HepG2 (cell line): Measurements from ENCODE around the gene SOST. TPM values are rescaled to one million over a fixed set of nuclear protein-coding genes. Genes with fewer than 3 reads are reported as not detected.
A peak's percentile ranks its signal among the peaks of the same experiment; 100 is the strongest.

ENCODE experiments used
- ARNT ChIP-seq: fragments of 450-650 bp; IDR thresholded peaks from 2 replicates; pipeline ENCODE4 v1.6.1; 2017
- BHLHE40 ChIP-seq: IDR thresholded peaks from 2 replicates; pipeline ENCODE4 v1.6.1; 2011; ENCODE audit warnings: low read length, improper control_type of control experiment
- EZH2 ChIP-seq: conservative IDR thresholded peaks from 2 replicates; pipeline ENCODE4 v1.6.1; 2012; ENCODE audit warnings: mild to moderate bottlenecking, low read depth, low read length, moderate library complexity
- FOXA1 ChIP-seq, 2 experiments: fragments of 450-650 bp in 1 of 2; sonication (generic) in 1 of 2; formaldehyde crosslinking in 1 of 2; IDR thresholded peaks; 2 replicates each; pipeline versions ENCODE4 v1.4.0 to v1.6.1; 2016 to 2020; ENCODE audit warnings: missing genetic modification reagents in 1 of 2
- FOXP1 ChIP-seq, 2 experiments: fragments of 450-650 bp in 1 of 2; IDR thresholded peaks; 2 replicates each; pipeline ENCODE4 v1.6.1; 2017 to 2018; ENCODE audit warnings: antibody characterized with exemption in 1 of 2
- GABPB1 ChIP-seq: IDR thresholded peaks from 2 replicates; pipeline ENCODE4 v1.6.1; 2016; ENCODE audit warnings: mild to moderate bottlenecking, missing genetic modification reagents, moderate library complexity, missing compliant biosample characterization
- HDAC1 ChIP-seq: sonication (generic); formaldehyde crosslinking; IDR thresholded peaks from 2 replicates; pipeline ENCODE4 v1.5.1; 2020; ENCODE audit warnings: mild to moderate bottlenecking, missing genetic modification reagents
- HMG20B ChIP-seq: conservative IDR thresholded peaks from 2 replicates; pipeline ENCODE4 v1.6.1; 2016; ENCODE audit warnings: missing genetic modification reagents, missing compliant biosample characterization
- HOXA9 ChIP-seq: sonication (generic); formaldehyde crosslinking; IDR thresholded peaks from 2 replicates; pipeline ENCODE4 v1.8.1; 2022; ENCODE audit warnings: missing genetic modification reagents, mild to moderate bottlenecking, moderate library complexity, borderline replicate concordance
- KDM5B ChIP-seq: sonication (generic); formaldehyde crosslinking; IDR thresholded peaks from 2 replicates; pipeline ENCODE4 v1.4.0; 2020; ENCODE audit warnings: missing genetic modification reagents, mild to moderate bottlenecking, borderline replicate concordance
- KLF6 ChIP-seq: IDR thresholded peaks from 2 replicates; pipeline ENCODE4 v1.8.0; 2016; ENCODE audit warnings: missing biosample characterization, missing genetic modification reagents
- NAIF1 ChIP-seq: sonication (generic); formaldehyde crosslinking; IDR thresholded peaks from 2 replicates; pipeline ENCODE4 v1.5.0; 2020; ENCODE audit warnings: mild to moderate bottlenecking, missing genetic modification reagents, borderline replicate concordance
- NR2F2 ChIP-seq: IDR thresholded peaks from 2 replicates; pipeline ENCODE4 v1.6.1; 2012; ENCODE audit warnings: low read depth, inconsistent platforms, borderline replicate concordance
- PAWR ChIP-seq: sonication (generic); formaldehyde crosslinking; IDR thresholded peaks from 2 replicates; pipeline ENCODE4 v1.4.0; 2020; ENCODE audit warnings: missing genetic modification reagents, mild to moderate bottlenecking, borderline replicate concordance
- SMYD3 ChIP-seq: sonication (generic); formaldehyde crosslinking; IDR thresholded peaks from 2 replicates; pipeline ENCODE4 v1.8.1; 2023; ENCODE audit warnings: mild to moderate bottlenecking, missing genetic modification reagents
- THYN1 ChIP-seq: sonication (generic); formaldehyde crosslinking; IDR thresholded peaks from 2 replicates; pipeline ENCODE4 v1.8.1; 2023; ENCODE audit warnings: low read depth, mild to moderate bottlenecking, moderate library complexity, missing genetic modification reagents, borderline replicate concordance
- ZNF343 ChIP-seq: sonication (generic); formaldehyde crosslinking; IDR thresholded peaks from 2 replicates; pipeline ENCODE4 v1.4.0; 2020; ENCODE audit warnings: mild to moderate bottlenecking, missing genetic modification reagents
- ZNF350 ChIP-seq: sonication (generic); formaldehyde crosslinking; IDR thresholded peaks from 2 replicates; pipeline ENCODE4 v1.4.0; 2020; ENCODE audit warnings: mild to moderate bottlenecking, low read depth, missing genetic modification reagents, borderline replicate concordance
- ZNF563 ChIP-seq: sonication (generic); formaldehyde crosslinking; IDR thresholded peaks from 2 replicates; pipeline ENCODE4 v1.8.0; 2022; ENCODE audit warnings: mild to moderate bottlenecking, moderate library complexity, missing genetic modification reagents
- ZNF709 ChIP-seq: sonication (generic); formaldehyde crosslinking; IDR thresholded peaks from 2 replicates; pipeline ENCODE4 v1.5.0; 2020; ENCODE audit warnings: mild to moderate bottlenecking, missing genetic modification reagents
- polyA plus RNA-seq, 8 experiments: library from polyadenylated mRNA; depleted of rRNA in 3 of 8; stranded (reverse) in 7 of 8; unstranded in 1 of 8; fragments of >200 nt; fragmentation: Illumina TruSeq in 4 of 8; extraction: Trizol in 4 of 8; gene quantifications; 2 replicates each; pipeline versions ENCODE4 v1.2.1 to v1.2.3, GENCODE V29; 2011 to 2016; ENCODE audit warnings: low read depth in 4 of 8, missing spikeins in 1 of 8, mixed read lengths in 1 of 8; ENCODE audit not compliant: insufficient read depth in 1 of 8
- total RNA-seq, 5 experiments: library from RNA; depleted of rRNA; stranded (reverse); fragments of >200 nt; fragmentation: Illumina TruSeq; extraction: Trizol; gene quantifications; 2 replicates each; pipeline ENCODE4 v1.2.3, GENCODE V29; 2016; ENCODE audit warnings: low read depth in 1 of 5
- TF ChIP-seq, protein P1 (sequence below): sonication (generic); formaldehyde crosslinking; IDR thresholded peaks from 2 replicates; pipeline ENCODE4 v1.5.0; 2020; ENCODE audit warnings: missing genetic modification reagents, mild to moderate bottlenecking, borderline replicate concordance
- TF ChIP-seq, protein P2 (sequence below): sonication (generic); formaldehyde crosslinking; IDR thresholded peaks from 2 replicates; pipeline ENCODE4 v1.5.0; 2020; ENCODE audit warnings: missing genetic modification reagents
- TF ChIP-seq, protein P3 (sequence below): sonication (generic); formaldehyde crosslinking; IDR thresholded peaks from 2 replicates; pipeline ENCODE4 v1.4.0; 2020; ENCODE audit warnings: missing genetic modification reagents, borderline replicate concordance

The SOST gene
- total and polyA plus RNA-seq, 2 of the 13 experiments (the other 11 are each of a cell fraction or from before 2014, with no cell fraction given): not detected

DNA sequence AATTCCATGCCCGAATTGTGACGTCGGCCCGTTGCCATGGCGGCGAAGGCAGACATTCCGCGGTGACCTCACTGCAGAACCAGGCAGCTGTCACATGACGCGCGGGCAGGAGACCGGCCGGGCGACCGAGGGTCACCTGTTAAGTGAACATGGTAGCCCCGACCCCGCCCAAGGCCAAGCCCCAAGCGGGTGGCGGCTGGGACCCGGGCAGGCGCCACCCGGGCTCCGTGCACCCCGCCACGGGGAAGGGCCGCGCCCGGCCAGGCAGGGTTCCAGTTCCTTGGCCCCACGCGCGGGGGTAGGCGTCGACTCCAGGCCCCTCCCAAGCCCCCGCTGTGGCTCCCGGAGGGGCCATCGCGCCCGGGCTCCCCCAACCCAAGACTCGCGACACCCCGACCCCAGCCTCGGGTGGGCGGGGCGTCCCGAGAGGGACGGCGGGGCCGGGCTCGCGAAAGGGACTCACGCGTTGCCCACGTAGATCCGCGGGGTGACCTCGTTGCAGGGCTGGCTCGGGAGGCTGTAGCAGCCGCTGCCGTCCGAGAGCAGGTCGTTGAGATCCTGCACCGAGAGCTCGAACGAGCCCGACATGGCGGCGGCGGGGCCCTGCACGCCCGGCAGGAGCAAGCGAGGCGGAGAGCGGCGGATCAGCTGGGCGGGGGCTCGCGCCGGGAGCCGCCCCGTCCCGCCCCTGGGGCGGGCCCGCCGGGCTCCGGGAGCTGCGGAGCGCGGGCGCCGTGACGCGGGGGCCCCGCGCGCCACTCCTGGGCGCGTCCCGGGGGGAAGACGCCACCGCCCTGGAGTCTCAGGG, 19.9 kb upstream of the SOST start, which contains the start of gene DUSP3 (continued):
- TF ChIP-seq ARNT (no peak), ZNF343 (CRISPR knock-in tag) (peak; percentile 87; the same call in 1 of the 2 replicates), HOXA9 (no peak), ZNF350 (CRISPR knock-in tag) (peak; percentile 88; the same call in 1 of the 2 replicates), GABPB1 (CRISPR knock-in tag) (peak; percentile 68), KLF6 (CRISPR knock-in tag) (peak; percentile 85), BHLHE40 (peak; percentile 68), THYN1 (CRISPR knock-in tag) (no peak), PAWR (CRISPR knock-in tag) (0 out of 2 replicates have a peak, but pooled peaks have one; percentile 52), FOXP1 (IDR thresholded peaks at IDR 0.05) (no peak), FOXP1 (CRISPR knock-in tag; IDR thresholded peaks at IDR 0.05) (no peak), NAIF1 (no peak; the same call in 1 of the 2 replicates), HMG20B (CRISPR knock-in tag) (peak; percentile 20; the same call in 1 of the 2 replicates), FOXA1 (IDR thresholded peaks at IDR 0.05) (no peak), FOXA1 (CRISPR knock-in tag; IDR thresholded peaks at IDR 0.05) (0 out of 2 replicates have a peak, but pooled peaks have one; percentile 7), HDAC1 (CRISPR knock-in tag) (peak; percentile 76), ZNF709 (peak; percentile 91), NR2F2 (no peak), ZNF563 (CRISPR knock-in tag) (peak; percentile 97), SMYD3 (CRISPR knock-in tag) (no peak), EZH2 (no peak), KDM5B (CRISPR knock-in tag) (peak; percentile 79)
- TF ChIP-seq, protein P1, sequence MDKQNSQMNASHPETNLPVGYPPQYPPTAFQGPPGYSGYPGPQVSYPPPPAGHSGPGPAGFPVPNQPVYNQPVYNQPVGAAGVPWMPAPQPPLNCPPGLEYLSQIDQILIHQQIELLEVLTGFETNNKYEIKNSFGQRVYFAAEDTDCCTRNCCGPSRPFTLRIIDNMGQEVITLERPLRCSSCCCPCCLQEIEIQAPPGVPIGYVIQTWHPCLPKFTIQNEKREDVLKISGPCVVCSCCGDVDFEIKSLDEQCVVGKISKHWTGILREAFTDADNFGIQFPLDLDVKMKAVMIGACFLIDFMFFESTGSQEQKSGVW (CRISPR knock-in tag): no peak
- TF ChIP-seq, protein P2, sequence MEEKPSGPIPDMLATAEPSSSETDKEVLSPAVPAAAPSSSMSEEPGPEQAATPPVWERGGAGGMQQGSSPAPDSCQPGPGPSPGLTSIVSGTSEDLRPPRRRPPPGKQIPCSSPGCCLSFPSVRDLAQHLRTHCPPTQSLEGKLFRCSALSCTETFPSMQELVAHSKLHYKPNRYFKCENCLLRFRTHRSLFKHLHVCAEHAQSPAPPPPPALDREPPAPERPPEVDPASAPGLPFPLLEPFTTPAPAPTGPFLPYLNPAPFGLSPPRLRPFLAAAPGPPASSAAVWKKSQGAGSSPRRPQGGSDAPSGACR (CRISPR knock-in tag): peak; percentile 90
- TF ChIP-seq, protein P3, sequence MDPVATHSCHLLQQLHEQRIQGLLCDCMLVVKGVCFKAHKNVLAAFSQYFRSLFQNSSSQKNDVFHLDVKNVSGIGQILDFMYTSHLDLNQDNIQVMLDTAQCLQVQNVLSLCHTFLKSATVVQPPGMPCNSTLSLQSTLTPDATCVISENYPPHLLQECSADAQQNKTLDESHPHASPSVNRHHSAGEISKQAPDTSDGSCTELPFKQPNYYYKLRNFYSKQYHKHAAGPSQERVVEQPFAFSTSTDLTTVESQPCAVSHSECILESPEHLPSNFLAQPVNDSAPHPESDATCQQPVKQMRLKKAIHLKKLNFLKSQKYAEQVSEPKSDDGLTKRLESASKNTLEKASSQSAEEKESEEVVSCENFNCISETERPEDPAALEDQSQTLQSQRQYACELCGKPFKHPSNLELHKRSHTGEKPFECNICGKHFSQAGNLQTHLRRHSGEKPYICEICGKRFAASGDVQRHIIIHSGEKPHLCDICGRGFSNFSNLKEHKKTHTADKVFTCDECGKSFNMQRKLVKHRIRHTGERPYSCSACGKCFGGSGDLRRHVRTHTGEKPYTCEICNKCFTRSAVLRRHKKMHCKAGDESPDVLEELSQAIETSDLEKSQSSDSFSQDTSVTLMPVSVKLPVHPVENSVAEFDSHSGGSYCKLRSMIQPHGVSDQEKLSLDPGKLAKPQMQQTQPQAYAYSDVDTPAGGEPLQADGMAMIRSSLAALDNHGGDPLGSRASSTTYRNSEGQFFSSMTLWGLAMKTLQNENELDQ: no peak
